ENCODE results near the gene PEX11A.

PEX11A gene

DNA sequence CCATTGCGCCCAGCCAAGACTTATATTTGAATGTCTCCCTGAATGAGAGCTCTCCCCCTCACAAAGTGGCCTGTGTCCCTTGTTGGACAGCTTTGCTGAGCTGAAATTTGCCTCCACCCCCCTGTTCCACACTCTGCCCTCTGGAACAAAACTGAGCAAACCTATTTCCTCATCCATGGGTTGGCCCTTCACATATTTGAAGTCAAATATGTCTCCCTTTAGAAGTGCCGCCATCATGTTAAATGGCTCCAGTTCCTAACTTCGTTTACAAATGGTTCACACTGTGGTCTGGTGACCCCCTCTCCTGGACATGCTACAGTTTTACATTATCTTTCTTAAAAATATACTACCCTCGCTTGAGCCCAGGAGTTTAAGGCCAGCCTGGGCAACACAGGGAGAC is 16.0 kb downstream of the PEX11A start:
- DNase-seq (ENCODE audit: low spot score), result no peak

DNA sequence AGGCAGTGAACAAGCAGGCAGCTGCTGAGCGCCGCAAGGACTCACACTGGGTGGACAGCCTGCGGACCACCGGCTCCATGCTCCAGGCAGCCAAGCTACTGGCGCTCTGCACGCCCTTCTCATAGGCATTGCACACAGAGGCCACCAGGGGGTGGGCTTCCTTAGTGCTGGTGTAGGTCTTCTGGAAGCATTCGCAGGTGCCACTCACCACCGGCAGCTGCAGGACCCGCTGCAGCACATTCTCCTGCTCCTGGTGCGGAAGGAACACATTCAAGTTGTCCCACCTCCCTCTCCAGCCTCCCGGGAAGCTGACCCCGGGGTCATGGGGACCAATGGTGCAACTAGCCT is 17.4 kb downstream of the PEX11A start:
- peak; percentile 36 for DNase-seq (ENCODE audit: low spot score)

DNA sequence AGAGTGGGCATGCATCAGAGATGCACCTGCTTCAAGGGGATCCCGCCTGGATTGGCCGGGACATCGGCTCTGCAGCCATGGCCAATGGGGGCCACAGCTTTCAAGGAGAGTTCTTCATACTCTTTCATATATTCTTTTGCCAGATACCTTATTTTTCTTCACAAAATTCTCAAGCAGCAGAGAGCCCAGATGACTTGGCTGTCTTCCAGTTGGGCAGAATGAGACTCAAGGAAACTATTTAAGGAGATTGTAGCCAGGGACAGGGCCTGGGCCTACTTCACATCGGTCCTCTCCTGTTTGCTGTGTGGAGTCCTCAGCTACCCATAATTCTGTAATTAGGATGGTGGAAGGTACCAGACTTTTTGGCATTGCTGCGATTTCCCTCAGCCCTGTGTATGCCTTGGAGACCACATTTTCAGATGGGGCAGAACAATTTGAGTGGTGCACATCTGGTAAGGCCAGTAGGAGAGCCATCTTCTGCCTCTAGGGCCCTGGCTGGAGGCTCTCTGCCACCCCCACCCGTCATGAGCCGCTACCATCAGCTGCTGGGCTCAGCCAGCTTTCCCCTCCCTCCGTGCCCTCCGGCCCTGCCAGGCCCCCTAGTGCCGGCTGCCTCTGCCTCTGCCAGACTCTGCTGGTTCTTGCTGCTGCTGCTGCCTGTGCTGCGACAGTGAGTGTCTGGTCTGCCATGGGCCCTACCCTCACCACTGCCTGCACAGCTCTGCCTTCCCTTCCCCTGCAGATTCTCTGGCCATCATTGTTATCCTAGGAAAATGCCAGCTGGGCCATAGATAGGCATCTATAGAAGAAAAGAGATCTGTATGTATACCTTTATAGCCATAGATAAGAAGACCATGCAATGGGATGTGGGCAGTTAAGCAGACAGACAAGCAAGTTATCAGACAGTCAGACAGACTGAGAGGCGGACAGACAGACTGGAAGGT is 18.1 kb downstream of the PEX11A start:
- no peak for DNase-seq (ENCODE audit: low spot score)

DNA sequence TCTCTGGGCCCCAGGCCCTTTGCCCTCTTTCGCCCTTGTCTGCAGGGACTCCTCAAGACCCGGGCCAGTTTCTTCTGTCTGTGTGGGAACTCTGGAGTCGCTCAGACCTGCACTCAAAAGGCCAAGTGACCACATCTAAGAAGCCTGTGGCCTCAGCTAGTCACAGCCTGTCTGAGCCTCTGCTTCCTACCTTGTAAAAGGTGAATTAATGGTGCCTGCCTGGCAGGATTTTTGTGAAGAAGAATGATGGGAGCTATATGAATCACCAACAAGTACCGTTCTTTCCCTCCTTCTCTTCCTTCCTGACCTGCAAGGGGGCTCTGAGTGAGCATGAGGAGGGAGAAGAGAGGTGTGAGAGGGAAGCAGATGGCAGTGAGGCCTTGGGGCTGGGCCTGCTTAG is 18.9 kb downstream of the PEX11A start:
- no peak for DNase-seq (ENCODE audit: low spot score)

DNA sequence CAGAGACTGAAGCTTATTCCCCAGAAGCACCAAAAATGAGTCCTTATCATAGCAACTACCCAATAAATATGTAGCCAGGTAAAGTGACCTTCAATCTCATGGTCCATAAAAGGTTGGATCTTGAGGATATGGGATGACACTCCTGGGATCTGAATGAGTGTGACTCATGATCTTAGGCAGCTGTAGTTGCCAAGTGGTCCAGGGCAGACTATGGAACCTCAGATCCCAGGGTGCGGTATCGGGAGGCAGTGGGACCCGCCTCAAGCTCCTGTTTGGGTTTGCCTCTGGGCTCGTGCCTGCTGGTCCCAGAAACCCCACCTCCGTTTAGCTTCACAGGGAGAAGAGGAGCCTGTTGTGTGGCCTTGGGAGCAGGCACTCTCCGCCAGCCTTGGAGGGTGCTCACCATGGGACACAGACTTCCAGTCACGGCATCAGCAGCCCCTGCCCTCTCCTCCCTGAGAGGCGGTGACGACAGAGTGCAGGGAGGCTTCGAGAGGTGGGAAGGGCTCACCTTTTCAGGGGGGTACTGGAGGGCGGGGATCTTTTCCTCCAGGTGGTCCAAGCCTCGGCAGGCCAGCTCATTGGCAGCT is 19.5 kb downstream of the PEX11A start:
- no peak for DNase-seq (ENCODE audit: low spot score)

DNA sequence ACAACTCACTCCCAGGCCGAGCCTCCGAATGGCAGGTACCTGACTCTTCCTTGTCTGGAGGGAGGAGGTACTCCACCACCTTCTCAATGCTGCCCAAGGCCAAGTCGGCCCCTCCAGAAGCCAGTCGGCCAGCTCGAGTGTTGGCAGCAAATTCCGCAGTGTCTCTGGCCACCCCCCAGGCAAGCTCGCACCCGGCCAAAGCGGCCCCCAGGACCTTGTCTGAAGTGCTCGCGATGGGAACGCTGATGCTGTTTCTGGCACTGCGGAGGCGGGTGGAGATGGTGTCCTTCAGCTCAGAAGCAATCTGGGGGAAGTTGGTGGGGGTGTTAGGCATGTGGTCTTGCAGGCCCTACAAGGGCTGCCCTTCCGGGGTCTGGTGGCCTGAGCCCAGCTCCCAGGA is 20.6 kb downstream of the PEX11A start:
- DNase-seq (ENCODE audit: low spot score), result no peak

DNA sequence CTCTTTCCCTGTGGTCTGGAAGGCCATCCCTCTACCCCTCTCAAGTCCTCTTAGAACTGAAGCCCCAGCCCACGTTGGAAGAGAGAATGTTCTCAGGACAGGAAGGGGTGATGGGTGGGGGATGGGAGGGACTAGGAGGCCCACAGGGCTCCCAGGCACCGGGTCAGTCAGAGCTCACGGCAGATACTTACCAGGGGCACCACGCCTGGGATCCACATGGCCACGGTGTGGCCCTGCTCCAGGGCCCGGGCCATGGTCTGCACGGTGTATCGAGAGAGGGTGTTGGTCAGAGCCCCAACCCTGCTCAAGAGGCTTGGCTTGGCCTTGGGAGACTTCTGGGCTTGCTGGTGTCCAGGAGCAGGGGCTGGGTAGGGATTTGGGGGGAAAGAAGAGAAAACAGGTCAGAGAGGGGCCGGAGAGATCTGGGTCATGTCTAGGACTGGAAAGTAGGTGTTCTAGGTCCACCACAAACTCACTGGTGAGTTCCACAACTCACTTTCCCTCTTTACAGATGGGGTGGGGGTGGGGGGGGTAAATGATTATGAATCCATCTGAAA is 21.2 kb downstream of the PEX11A start:
- no peak for DNase-seq (ENCODE audit: low spot score)

DNA sequence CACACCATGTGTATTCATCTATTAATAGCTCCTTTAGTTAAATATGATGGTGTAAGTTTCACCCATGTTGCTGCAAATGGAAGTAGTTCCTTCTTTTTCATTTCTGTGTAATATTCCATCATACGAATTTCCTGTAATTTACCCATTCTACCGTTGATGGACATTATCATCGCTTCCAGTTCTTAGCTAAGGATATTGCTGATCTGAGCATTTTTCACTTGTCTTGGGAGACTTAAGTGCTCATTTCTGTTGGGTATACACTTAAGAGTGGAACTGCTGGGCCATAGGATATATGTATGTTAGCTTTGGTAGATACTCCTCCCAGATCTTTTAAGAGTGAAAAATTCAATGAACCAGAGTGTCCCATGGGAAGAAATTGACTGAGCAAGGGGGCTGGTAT is 22.4 kb downstream of the PEX11A start:
- DNase-seq (ENCODE audit: low spot score), result no peak

DNA sequence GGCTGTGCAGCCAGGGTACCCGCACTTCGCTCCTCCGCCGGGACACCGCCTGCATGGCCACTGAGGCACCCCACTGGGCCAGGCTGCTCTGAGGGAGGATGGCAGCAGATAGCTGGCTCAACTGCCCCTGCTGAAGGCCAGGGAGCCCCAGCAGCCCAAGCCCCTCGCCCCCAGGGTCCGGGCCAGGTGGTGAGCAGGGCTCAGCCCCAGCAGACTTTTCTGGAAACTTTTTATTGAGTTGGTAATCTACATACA is 22.9 kb downstream of the PEX11A start:
- DNase-seq (ENCODE audit: low spot score), result no peak

DNA sequence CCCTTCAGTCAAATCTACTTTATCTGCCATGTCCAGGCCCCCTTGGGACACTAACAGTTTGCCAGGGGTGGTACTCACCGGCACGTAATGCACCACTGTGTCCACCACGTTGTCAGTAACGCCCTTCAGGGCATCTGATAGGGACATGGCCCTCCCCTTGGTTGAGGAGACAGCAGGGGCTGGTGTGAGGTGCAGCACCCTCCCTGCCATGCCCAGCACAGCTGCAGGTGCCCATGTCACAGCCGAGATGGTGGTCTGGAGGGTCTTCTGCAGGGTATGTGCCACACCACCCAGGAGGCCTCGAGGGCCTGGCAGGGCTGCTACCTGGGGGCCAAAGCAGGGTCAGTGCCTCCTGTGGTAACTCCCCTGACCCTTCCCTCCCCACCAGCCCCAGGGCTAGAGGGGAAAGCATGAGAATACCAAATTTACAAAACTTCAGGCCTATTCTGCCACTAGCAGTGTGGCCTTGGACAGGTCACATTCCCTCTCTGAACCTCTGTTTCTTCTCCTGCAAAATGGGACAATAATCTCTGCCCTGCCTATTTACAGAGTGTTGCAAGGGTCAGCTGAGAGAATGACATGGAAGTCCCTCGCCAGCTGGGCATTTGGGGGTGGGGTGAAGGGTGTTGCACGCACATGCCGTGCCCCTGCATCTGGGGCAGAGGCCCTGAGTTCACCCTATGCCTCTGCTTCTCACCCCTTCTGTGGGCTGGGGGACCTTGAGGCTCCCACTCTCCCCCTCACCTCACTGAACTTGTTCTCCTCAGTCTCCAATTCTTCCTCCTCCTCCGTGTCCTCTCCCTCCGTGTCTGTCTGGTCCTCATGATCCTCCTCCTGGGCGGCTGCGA is 23.5 kb downstream of the PEX11A start:
- no peak for DNase-seq (ENCODE audit: low spot score)

DNA sequence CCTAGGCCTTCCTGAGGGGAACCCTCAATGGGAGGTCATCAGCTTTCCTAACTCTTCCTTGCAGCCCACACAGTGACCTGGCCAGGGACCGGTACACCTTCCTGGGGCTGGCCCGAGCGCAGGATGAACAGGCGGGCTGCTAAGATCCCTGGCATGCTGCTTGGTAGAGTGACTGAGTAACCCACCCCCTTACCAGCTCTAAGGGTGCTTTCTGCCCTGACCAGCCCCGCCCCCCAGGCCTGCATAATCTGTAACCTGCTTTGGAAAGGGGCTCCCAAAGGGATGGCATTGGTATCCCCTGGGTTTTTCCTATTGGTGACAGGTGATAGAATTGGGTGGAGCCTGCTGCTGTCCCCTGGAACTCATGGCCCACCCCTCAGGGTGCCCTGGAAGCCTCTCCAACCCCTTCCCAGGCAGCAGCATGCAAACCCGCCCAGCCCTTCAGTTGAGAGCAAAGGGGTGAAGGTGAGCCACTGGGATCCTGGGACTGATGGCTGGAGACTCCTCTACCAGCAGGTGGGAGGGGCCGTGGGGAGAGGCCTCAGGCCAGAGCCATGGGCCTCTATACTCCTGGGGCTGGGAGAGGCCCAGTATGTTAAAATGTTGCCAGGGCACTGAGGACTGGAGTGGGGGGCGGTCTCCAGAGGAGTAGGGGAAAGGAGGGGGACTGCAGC is 24.2 kb downstream of the PEX11A start:
- DNase-seq (ENCODE audit: low spot score), result no peak

DNA sequence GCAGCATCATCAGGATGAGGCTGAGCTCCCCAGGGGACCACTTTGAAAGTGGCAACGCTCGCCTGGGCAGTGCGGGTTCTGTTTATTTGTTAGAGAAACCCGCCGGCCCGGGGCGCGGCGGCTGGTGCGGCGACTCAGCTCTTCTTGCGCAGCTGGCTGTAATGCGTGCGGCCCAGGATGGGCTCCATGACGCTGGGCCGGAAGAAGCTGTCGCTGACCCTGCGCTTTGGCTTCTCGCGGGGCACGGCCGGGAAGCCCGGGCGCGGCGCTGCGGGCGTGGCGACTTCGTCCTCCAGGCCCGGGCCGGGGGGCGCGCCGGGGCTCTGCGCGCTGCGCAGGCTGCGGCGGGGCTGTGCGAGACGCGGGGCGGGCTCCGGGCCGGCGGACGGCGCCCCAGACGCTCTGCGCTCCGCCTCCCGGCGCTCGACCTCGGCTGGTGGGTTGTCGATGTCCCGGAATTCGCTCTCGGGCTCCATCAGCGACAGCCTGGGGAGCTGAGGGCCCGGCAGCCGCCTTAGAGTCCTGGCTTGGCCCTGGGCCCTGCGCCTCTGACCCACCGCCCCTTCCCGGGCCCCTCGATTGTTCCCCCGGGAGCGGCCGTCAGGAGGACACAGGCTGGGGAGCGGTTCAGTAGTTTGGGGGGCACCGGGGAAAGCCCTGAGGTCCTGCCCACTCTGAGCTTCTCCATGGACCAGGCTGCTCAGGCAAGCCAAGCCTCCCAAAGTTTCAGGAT is 24.9 kb downstream of the PEX11A start:
- no peak for DNase-seq (ENCODE audit: low spot score)

DNA sequence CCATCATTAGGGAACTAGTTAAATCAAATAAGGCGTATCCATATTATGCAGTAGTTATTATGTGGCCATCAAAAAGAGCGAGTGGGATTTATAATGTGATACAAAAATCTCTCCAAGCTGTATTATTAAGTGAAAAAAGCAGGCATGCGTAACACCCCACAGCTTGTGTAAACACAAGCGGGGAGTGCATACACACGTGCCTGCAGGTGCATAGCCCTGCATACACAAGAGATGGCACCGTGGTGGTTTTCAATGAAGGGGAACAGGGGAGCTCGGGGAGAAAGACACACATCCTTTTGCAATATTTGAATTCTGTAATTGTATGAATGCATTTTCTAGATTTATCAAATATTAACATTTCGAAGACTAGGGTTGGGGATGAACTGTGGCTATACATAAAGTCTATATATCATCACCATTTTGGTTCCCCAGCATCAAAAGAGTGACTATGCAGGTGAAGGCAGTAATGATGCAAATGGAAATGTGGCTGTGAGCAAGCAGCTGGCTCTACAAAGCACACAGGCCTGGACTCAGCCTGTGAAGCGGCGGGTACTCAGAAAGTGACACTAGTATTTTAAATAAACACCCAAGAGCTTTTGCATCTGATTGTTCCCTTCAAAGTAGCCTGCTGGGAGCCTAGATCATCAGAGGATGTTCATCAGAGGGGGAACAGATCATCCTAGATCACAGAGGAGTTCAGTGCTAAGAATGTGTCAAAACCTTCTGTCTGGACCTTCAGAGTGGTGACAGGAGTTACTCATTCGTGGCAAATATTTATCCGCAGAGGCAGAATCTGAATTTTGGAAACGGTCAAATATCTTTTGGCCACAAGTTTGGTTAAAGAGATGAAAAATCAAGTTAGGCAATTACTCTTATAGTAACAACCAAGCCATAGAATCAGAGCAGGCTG is 25.9 kb downstream of the PEX11A start:
- no peak for DNase-seq (ENCODE audit: low spot score)

DNA sequence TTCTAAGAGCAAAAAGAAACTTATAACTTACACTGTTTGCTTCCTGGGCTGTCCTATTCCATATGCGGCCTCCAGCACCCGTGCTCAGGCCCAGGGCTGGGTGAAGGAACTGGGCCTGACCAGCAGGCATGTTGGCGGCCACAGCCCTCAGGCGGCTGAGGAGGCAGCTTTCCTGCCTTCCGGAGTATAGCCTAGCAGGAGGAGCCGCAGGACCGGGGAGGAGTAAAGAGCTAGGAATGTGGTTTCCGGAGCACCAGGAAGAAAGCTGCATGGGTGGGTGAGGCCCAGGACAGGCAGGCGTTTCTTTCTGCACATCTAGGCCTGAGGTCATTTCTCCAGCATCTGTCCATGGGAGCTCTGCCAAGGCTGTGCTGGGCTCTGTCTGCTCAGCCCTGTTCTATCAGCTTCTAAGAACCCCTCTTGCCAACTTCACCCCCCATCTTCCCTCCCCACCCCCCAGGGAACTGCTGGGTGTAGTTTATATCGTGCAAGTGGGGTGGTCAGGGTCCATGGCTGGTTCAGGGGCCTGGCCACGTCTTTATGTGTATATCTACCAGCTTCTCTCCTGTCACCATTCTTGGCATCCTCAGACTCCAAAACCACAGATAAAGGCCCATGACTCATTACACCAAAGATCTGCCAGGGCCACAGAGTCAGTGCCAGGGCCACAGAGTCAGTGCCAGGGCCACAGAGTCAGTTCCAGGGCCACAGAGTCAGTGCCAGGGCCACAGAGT is 27.5 kb downstream of the PEX11A start:
- DNase-seq (ENCODE audit: low spot score), result no peak

DNA sequence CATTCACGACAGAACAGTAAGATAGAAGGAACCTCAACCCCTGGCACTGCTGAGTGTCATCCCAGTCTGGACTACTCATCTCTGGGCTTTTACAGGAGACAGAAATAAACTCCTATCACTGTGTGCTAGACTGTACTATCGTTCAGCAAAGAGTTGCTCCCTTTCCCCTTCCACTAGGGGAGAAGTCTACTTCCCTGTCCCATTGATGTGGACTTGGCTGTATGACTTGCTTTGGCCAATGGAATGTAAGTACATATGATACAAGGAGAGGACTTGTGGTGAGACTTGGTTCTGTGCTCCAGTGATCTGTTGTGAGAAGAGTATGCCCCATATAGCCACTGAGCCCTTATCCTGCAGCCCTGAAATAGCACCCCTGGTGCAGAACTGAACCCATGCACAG is 30.0 kb downstream of the PEX11A start:
- DNase-seq (ENCODE audit: low spot score), result no peak

DNA sequence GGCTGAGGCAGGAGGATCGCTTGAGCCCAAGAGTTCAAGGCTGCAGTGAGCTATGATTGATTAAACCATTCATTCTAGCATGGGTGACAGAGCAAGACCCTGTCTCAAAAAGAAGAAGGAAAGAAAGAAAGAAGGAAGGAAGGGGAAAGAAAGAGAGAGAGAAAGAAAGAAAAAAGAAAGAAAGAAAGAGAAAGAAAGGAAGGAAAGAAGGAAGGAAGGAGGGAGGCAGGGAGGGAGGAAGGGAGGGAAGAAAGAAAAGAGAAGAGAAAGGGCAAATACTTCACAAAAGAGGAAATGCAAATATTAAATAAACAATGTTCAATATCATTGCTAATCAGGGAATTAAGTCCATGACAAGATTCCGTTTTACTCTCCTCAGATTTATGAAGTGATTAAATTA is 31.3 kb downstream of the PEX11A start:
- no peak for DNase-seq (ENCODE audit: low spot score)

DNA sequence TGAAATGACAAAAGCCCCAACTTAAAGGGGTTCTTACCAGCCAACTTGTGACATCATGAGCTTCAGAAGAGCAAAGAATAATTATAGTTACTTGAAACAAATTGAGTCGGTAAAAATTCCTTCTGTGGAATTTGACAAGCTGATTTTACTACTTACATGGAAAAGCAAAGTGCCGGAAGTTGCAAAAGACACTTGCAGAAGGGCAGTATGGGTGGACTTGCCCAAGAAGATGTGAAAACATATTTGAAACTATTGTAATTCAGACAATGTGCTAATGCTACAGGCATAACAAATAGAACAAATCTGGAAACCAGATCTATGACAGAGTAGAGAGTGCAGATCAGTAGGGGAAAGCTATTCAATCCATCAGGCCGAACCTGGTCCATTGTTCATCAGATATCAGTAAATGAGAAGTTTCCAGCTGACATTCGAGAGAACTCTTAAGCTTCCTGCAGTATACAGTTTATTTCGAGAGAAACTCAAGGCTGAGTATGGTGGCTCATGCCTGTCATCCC is 32.8 kb downstream of the PEX11A start:
- DNase-seq (ENCODE audit: low spot score), result no peak

DNA sequence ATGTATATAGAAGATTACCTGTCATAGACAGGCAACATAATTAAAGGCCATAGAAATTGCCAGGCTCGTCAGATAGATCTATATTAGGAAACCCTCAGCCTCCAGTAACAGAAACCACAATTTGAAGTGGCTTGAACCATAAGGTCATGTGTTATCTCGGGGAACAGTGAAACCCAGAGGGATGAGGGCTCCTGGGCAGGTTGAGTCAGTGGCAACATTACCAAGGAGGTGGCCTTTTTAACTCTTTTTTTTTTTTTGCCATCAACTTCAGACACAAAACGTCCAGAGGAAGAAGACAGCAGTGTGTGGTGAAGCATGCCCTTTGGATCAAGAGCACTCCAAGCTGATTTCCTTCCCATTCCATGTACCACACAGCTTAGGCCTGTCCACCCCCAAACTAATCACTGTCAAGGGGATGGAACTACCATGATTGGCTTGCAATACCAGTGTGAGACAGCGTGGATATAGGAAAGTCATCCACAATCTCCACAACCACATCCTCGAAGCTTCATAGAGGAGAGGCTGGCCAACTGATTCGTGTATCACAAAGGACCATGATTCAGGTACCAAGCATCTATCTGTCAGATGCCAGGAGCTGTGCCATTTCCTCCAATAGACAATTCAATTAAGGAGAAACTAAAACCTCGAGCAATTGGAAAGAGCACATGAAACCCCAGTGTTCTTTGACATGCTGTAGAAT is 34.3 kb downstream of the PEX11A start:
- no peak for DNase-seq (ENCODE audit: low spot score)

Measured in cerebellar cortex (tissue), 1 donor.